Hippocampal formation (tissue), 2 donors: Measurements from ENCODE around the gene TMEM208.

Experiments
- DNase-seq, 2 donors: peaks; one replicate each; lab custom pipeline; 2025; lab: John Stamatoyannopoulos, UW

Gene TMEM208

GRCh38 chr16:67191995-67192681, 34.8 kb upstream of the TMEM208 start, which contains the start of gene E2F4:
Gene E2F4, plus strand, starts transcription at chr16:67192155. Its CDS starts 73 bp downstream, at chr16:67192228.
- DNase-seq, result peak; percentile 90 to 95

GRCh38 chr16:67192781-67193361, 34.1 kb upstream of the TMEM208 start:
- DNase-seq, result no peak

GRCh38 chr16:67193536-67193935, 33.4 kb upstream of the TMEM208 start:
- DNase-seq, result no peak

- no peak for DNase-seq
Observed at GRCh38 chr16:67194260-67194659, 32.7 kb upstream of the TMEM208 start.

- DNase-seq, result no peak
Observed at GRCh38 chr16:67195676-67196075, 31.3 kb upstream of the TMEM208 start.

- DNase-seq, result no peak
Observed at GRCh38 chr16:67196881-67197280, 30.0 kb upstream of the TMEM208 start.

GRCh38 chr16:67197704-67198103, 29.2 kb upstream of the TMEM208 start:
- DNase-seq, result no peak

- DNase-seq, result peak; percentile 17 to 49
Observed at GRCh38 chr16:67198238-67198734, 28.6 kb upstream of the TMEM208 start.

- DNase-seq, result no peak
Observed at GRCh38 chr16:67199011-67199807, 27.7 kb upstream of the TMEM208 start, which contains the start of gene ELMO3. Gene ELMO3, plus strand, starts transcription at chr16:67199131. Its CDS starts 196 bp downstream, at chr16:67199327.

GRCh38 chr16:67199808-67200198, 27.1 kb upstream of the TMEM208 start:
- no peak for DNase-seq

GRCh38 chr16:67200491-67200890, 26.4 kb upstream of the TMEM208 start:
- no peak for DNase-seq

GRCh38 chr16:67201411-67202345, 25.3 kb upstream of the TMEM208 start:
- DNase-seq, result no peak

- DNase-seq, result no peak
Observed at GRCh38 chr16:67202426-67202825, 24.5 kb upstream of the TMEM208 start.

GRCh38 chr16:67202956-67203493, 23.9 kb upstream of the TMEM208 start:
- no peak for DNase-seq

GRCh38 chr16:67204076-67204475, 22.9 kb upstream of the TMEM208 start:
- DNase-seq, result no peak

GRCh38 chr16:67206129-67206837, 20.6 kb upstream of the TMEM208 start:
- no peak for DNase-seq

GRCh38 chr16:67206838-67207248, 20.1 kb upstream of the TMEM208 start:
- DNase-seq, result no peak

- DNase-seq, result no peak
Observed at GRCh38 chr16:67207249-67208091, 19.5 kb upstream of the TMEM208 start.

GRCh38 chr16:67208154-67208896, 18.6 kb upstream of the TMEM208 start:
- no peak for DNase-seq
